CD4-positive, alpha-beta T cell treated with Interleukin-6 at 100 ng/mL for 8 hours (primary cell): Measurements from ENCODE around the gene KDM8.

Source experiments
- DNase-seq: peaks from one replicate; pipeline ENCODE4 v3.0.0-alpha.2; 2020; ENCODE audit warnings: mixed read lengths, low spot score

Gene KDM8

GRCh38 chr16:27216297-27216885 lies 13.1 kb downstream of the KDM8 start:
- DNase-seq: no peak

- no peak for DNase-seq
Observed at GRCh38 chr16:27217256-27217655, 13.9 kb downstream of the KDM8 start.

GRCh38 chr16:27218756-27219155 lies 15.4 kb downstream of the KDM8 start:
- DNase-seq: no peak

- DNase-seq: no peak
Observed at GRCh38 chr16:27219161-27219560, 15.8 kb downstream of the KDM8 start.

- no peak for DNase-seq
Observed at GRCh38 chr16:27220120-27220519, 16.8 kb downstream of the KDM8 start.

- no peak for DNase-seq
Observed at GRCh38 chr16:27220527-27220926, 17.2 kb downstream of the KDM8 start.

- no peak for DNase-seq
Observed at GRCh38 chr16:27220991-27221390, 17.7 kb downstream of the KDM8 start.

GRCh38 chr16:27221576-27222248 lies 18.4 kb downstream of the KDM8 start:
- DNase-seq: no peak

GRCh38 chr16:27222249-27223225 lies 19.2 kb downstream of the KDM8 start:
- no peak for DNase-seq

GRCh38 chr16:27223226-27223610 lies 19.9 kb downstream of the KDM8 start:
- DNase-seq: no peak

- DNase-seq: no peak
Observed at GRCh38 chr16:27223701-27224100, 20.4 kb downstream of the KDM8 start.

- DNase-seq: no peak
Observed at GRCh38 chr16:27224271-27224737, 21.0 kb downstream of the KDM8 start.

GRCh38 chr16:27224741-27225300 lies 21.5 kb downstream of the KDM8 start:
- DNase-seq: no peak

- DNase-seq: no peak
Observed at GRCh38 chr16:27225536-27226360, 22.4 kb downstream of the KDM8 start.

GRCh38 chr16:27226476-27226875 lies 23.1 kb downstream of the KDM8 start:
- DNase-seq: no peak

GRCh38 chr16:27226976-27227705 lies 23.8 kb downstream of the KDM8 start:
- DNase-seq: no peak

- DNase-seq: no peak
Observed at GRCh38 chr16:27228045-27228444, 24.7 kb downstream of the KDM8 start.

GRCh38 chr16:27228621-27229501 lies 25.5 kb downstream of the KDM8 start:
- no peak for DNase-seq

GRCh38 chr16:27229891-27230470 lies 26.7 kb downstream of the KDM8 start:
- DNase-seq: no peak
